Activated CD8-positive, alpha-beta memory T cell treated with anti-CD3 and anti-CD28 coated beads, Interleukin-2, amount 50 U/mL, for 1 hour (primary cell): ENCODE results near the gene UBE2J2.

Experiments
- DNase-seq: peaks from one replicate; pipeline ENCODE4 v3.0.0-alpha.2; 2020; ENCODE audit errors: extremely low read depth

The UBE2J2 gene

DNA sequence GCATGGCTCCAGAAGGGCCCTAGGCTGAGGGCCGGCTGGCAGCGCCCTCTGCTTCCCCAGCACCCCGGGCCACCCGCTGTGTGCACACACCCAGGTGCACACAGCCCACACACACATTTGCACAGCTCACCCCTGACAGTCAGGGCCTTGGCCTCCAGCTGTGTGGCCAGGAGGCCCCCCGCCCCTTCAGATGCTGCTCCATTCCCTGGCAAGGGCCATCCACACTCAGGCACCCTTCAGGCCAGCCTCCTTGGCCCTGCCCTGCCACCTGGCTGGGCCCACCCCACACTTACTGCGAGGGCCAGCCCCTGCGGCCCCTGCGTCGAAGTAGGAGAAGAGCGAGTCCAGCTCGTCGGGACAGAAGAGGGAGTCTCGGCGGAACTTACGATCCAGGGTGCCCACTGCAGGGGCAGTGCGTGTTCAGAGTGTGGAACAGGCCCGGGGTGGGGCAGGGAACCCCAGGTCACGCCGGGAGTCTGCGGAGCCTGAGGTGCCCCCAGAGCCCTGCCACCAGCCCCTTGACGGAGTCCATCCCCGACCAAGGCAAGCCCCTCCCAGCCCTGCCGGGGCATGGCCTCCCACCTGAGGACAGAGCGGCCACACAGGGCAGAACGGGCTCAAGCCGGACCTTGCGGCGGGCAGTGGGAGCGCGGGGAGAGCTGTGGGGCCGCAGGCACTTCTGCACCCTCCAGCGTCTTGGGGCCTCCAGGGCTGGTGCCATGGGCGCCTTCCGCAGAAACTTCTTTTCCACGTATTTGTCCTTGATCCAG is 21.7 kb upstream of the UBE2J2 start:
- DNase-seq, result no peak

DNA sequence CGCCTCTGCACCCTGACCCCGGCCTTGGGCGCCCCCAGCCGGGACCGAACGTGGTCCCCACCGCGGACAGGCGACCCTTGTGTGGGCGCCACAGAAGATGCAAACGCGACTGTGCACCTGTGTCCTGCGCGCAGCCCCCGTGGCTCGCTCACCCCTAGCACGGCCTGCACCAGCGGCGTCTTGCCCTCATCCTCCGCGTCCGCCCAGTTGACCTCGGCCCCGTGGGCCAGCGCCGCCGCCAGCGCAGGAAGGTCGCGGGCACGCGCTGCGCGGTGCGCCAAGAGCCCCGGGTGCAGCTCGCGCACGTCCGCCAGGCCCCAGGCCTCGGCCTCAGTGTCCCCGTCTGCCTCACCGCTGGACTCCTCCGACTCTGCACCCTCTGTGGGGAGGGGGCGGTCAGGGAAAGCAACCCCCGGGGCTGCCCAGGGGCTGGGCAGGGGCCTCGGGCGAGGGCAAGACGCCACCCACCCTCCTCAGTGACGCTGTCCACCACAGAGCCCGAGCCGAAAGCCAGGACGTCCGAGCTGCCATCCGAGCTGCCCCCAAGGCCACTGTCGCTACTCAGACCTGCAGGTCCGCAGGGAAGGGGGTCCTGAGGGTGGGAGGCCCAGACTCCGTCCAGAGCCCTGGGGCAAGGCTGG is 20.7 kb upstream of the UBE2J2 start:
- DNase-seq, result no peak

DNA sequence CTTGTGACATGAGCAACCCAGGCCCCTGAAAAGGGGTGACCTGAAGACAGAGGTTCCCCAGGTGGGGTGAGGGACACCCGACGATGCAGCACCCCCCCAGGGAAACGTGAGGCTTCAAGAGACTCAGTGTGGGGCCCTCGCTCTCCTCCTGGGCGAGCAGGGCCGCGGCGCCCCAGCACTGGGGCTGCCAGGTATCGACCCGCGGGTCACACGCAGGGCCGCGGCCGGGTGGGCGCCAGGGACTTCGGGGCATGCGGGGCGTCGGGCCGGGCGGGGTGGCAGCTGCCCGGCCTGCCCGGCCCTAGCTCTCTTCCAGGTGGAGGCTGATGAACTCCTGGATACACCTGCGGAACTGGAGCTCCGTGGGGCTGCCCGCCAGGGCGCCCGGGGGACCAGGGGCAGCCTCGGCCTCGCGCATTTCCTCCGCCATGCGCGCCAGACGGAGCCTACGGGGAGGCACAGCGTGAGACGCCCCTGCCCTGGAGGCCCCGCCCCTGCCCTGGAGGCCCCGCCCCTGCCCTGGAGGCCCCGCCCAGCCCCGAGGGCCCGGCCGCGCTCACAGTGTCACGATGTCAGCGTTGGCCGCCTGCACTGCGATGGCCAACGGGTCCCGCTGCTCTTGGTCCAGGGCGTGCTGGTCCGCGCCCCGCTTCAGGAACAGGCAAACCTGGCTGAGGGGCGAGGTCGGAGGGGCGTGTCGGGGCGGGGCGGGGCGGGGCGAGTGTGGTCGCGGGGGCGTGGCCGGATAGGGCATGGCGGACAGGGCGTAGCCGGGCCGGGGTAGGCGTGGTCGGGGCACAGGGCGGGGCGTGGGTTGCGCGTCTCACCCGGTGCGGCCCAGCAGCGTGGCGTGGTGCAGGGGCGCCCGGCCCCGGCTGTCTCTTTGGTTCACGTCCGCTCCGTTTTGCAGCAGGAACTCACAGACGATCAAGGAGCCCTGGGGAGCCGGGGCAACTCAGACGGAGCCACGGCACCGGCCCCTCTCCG is 19.9 kb upstream of the UBE2J2 start:
- DNase-seq, result no peak

DNA sequence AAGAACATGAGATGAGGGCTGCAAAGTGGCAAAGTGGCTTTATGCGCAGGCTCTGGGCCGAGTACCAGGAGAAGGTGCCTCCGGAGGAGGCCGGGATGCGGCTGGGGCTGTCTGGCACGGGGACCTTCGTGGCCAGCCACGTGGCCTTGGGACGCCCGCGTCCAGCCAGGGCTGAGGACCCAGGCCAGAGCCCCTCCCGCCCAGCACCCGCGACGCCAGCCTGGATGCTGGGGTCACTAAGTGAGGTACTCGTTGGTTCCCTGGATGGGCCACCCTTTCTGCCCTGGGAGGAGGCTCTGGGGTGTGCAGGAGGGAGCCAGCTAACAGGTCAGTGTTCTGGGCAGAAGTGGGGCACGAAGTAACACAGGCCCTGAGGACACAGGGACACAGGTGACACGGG is 19.2 kb upstream of the UBE2J2 start:
- DNase-seq, result no peak

DNA sequence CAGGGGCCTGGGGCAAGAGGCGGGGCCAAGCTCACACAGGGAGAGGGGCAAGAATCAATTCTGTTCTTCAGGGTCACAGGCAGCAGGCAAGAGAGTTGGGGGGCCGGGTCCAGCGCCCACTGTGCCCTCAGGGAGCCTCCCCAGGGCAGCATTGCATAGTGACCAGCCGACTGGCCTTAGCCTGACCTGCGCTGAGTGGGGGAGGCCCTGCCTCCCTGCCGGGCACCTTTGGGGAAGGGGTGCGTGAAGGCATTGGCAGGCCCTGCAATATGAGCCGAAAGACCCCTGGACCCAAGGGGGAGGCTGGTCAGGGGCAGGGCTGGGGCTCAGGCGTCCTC is 18.8 kb upstream of the UBE2J2 start:
- no peak for DNase-seq

DNA sequence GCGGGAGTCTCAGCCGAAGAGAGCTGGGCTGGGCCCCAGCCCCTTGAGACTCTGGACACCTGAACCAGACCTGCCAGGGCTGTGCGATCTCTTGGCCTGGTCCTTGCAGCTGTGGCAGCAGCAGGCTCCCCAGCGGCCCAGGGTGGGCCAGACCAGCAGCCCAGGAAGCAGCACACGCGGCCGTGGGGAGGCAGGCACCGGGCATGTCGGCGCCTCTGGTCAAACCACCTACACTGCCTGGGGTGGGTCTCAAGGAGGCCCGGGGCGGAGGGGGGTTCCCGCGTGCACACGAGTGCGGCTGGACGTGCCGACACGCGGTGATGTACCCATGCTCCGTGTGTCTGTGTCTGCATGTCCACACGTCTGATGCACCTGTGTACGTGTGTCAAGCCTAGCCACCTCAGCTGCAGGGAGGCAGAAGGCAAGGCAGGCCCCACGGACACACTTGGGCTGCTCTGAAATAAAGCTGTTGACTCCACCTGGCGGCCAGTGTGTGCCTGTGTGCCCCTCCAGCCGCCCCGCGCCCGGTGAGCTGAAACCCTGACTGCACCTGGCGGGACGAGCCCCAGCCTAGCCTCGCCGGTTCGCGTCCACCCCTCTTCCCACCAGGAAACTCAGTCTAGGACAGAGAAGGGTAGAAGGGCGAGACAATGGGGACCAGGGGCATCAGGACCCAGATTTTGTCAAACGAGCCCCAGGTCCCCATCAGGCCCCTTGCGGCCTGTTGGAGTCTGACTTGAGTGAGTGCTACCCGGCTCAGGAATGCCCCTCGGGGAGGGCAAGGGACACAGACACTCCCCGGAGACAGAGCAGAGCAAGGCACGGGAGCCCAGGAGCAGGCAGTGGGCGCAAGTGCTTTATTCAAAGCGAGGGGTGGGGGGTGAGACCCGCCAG is 18.1 kb upstream of the UBE2J2 start:
- peak; percentile 36 for DNase-seq

DNA sequence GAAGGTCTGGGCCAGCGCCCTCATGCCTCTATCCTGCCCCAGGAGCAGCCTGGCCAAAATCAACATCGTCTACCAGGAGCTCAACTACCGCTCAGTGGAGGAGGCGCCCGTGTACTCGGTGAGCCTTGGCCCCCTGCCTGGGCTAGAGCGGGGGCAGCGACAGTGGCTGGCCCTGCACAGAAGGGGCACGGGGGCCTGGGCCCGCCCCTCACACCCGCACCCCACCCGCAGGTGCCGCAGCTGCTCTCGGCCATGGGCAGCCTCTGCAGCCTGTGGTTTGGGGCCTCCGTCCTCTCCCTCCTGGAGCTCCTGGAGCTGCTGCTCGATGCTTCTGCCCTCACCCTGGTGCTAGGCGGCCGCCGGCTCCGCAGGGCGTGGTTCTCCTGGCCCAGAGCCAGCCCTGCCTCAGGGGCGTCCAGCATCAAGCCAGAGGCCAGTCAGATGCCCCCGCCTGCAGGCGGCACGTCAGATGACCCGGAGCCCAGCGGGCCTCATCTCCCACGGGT is 17.4 kb upstream of the UBE2J2 start:
- no peak for DNase-seq

DNA sequence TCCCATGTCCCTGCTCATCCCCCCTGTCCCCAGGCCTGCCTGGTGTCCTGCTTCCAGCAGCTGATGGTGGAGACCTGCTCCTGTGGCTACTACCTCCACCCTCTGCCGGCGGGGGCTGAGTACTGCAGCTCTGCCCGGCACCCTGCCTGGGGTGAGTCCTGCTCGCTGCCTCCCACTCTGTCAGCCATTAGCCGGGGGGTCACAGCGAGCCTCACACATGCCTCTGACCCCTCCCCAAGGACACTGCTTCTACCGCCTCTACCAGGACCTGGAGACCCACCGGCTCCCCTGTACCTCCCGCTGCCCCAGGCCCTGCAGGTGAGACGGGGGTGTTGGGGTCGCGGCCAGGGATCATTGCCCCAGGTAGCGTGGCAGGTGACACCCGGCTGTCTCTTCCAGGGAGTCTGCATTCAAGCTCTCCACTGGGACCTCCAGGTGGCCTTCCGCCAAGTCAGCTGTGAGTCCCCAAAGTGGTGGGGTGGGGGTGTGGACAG is 16.6 kb upstream of the UBE2J2 start:
- DNase-seq, result no peak

DNA sequence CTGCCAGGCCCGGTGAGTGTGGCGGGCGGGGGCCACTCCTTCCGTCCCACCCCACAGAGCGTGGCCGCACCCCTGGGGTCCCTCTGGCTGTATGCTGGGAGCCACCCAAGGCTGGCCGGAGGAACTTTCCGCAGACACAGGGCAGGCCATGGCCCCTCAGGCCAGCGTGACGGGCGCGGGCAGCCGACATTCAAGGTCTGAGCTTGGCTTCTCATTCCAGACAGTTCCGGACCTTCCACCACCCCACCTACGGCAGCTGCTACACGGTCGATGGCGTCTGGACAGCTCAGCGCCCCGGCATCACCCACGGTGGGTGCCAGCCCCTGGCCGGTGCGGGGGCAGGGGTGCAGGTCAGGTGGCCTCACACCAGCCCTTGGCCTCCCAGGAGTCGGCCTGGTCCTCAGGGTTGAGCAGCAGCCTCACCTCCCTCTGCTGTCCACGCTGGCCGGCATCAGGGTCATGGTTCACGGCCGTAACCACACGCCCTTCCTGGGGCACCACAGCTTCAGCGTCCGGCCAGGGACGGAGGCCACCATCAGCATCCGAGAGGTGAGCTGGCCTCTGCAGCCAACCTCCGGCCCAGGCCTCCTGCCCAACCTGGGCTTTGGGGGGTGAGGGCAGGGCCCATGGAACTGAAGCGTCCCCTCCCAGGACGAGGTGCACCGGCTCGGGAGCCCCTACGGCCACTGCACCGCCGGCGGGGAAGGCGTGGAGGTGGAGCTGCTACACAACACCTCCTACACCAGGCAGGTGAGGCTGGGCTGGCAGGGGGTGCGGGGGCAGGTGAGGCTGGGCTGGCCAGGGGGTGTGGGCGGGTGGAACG is 13.8 kb upstream of the UBE2J2 start:
- DNase-seq, result no peak

DNA sequence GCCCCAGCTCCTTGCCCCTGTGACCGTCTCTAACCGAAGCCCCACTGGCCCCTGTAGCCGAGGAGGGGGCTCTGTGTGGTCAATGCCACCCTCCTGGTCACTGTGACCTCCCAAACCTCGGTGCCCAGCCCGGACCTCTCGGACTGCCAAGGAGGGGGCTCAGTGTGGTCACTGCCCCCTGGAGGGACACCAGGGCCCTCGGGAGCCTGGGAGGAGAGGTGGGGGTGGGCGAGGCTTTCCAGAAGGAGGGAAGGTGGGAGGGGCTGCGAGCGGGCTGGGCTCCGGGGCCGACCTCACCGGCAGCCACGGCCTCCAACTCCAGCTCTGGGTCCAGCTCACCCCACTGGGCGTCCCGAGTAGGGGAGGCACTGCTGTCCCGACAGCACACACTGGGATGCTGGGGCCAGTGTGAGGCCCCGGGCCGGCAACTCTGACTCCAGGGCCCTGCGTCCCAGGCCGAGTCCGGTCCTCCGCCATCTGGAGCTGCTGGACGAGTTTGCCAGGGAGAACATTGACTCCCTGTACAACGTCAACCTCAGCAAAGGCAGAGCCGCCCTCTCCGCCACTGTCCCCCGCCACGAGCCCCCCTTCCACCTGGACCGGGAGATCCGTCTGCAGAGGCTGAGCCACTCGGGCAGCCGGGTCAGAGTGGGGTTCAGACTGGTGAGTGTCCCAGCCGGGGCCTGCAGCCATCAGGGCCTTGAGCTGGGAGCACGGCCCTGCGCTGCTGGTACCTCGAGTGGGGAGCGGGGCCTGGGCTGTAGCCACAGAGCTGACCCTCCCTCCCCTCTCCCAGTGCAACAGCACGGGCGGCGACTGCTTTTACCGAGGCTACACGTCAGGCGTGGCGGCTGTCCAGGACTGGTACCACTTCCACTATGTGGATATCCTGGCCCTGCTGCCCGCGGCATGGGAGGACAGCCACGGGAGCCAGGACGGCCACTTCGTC is 12.9 kb upstream of the UBE2J2 start:
- DNase-seq, result no peak

DNA sequence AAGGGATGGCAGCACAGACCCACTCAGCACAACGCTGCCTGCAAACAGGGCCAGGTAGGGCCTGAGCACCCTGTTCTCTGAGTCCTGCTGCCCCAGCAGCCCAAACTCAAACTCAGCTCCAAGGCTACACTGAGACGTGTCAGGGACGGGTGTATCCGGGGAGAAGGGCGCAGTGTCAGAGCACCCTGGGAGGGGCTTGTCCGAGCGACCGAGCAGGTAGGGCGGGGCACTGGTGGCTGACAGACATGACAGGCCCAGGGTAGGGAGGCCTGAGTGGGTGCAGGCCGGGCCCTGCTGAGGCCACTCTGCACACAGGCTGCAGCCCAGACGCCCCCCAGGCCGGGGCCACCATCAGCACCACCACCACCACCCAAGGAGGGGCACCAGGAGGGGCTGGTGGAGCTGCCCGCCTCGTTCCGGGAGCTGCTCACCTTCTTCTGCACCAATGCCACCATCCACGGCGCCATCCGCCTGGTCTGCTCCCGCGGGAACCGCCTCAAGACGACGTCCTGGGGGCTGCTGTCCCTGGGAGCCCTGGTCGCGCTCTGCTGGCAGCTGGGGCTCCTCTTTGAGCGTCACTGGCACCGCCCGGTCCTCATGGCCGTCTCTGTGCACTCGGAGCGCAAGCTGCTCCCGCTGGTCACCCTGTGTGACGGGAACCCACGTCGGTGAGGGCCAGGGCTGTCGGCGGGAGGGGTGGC is 12.1 kb upstream of the UBE2J2 start:
- no peak for DNase-seq

DNA sequence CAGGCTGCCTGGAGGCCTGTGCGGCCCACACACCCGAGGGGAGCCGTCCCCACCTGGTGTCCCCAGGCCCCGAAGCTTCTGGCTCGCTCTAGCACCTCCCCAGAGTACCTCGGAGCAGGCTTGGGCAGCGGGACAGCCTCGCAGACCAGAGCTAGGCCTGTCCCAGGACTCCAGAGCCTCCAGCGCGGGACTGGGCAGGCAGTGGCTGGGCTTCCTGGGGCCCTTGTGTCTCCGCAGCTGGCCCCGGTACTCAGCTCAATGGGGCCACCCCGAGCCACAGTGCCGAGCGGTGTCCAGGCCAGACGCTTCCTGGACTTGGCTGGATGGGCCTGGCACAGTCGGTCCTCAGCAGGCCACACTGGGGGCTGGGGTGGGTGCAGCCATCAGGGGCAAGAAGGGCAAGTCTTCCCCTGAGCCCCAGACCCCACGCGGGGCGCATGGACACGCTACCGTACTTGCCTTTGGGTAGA is 11.5 kb upstream of the UBE2J2 start:
- no peak for DNase-seq

DNA sequence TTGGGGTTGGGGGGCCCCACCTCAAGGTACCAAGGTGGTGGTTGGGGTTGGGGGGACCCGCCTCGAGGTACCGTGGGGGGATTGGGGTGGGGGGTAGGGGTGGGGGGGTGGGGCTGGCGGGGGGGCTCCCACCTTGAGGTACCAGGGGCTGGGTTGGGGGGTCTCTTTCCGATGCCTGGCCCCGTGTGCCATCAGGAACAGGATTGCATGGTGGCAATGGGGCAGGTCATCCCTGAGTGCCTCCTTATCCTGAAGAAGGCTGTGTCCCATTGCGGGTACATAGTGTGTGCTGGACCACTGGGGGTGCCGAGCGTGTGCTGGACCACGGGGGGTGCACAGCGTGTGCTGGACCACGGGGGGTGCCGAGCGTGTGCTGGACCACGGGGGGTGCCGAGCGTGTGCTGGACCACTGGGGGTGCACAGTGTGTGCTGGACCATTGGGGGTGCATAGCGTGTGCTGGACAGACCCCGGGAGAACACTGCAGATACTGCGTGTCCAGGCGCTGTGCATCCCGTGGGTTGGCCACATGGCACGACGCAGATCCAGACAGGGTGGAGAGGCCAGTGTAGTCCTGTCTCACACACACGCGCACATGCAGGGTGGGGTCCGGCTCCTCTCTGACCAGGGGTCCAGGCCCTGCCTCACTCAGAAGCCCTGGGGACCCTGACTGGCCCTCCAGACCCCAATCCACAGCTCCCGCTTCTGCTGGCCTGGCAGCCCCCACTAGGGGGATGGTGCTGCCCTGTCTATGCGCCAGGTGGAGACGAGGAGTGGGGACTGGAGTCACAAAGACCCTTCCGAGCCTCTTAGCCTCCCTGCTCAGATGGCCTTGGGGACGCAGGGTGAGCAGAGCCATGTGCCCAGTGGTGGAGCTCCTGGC is 10.8 kb upstream of the UBE2J2 start:
- DNase-seq, result no peak

DNA sequence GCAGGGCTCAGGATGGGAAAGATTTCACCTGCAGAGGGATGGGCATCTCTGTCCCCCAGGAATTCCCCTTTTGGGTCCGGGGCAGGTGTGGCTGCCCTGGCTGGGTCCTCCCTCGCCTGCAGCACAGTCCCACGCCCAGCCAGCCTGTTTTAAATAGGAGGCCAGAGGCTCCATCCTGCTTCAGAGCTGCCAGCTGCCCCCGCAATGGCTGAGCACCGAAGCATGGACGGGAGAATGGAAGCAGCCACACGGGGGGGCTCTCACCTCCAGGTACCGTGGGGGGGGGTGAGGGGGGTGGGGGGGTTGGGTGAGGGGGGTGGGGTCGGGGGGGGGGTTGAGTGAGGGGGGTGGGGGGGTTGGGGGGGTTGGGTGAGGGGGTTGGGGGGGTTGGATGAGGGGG is 10.2 kb upstream of the UBE2J2 start:
- DNase-seq, result no peak

DNA sequence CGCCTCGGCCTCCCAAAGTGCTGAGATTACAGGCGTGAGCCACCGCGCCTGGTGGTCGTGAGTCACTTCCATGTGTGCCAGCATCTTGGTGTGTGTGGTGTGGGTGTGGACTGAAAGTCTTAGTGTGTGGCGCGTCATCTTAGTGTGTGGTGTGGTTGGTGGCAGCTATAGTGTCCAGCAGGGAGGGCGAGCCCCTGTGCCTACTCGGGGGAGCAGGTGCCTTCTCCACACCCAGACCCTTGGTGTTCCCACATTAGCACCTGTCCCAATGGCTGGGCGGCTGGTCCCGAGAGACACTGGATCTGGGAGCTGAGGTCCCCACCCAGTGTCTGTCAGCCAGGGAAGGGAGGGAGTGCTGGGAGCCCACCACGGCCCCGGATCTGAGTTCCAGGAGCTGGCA is 9.3 kb upstream of the UBE2J2 start:
- DNase-seq, result no peak

DNA sequence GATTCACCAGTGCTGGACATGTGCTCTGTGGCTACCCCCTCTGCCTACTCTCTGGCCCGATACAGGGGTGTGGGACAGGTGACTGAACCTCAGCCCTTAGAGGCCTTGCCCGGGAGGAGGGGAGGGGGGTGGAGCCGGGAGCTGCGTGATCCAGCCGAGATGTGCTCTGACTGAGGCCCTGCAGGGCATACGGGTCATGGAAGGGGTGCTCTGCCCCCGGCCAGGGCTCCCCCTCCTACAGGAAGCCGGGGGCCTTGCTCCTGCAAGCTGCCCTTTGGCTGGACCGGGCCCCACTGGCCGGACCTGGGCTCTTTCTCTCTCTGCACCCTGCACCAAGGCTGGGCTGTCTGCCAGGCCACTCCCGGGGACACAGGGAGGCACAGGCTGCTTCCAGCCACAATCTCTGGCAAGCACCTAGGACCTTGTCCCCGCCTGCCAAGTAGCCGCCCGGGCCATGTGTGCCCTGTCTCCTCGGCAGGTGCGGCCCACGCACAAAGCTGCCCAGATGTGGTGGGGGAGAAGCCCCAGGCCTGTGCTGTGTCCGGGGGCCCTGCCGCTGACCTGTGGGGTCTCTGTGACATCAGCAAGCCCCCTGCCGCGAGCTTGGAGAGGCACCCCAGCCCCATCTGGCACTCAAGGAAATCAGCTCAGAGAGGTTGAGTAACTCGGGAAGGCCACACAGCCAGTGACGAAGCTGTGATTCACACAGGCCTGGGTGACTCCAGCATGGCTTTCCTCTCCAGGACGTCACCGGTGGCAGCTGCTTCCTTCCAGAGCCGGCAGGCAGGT is 8.1 kb upstream of the UBE2J2 start:
- DNase-seq, result no peak
